ENCODE data around the gene NACC2.

NACC2 gene

GRCh38 chr9:135982499-135983207 is 112.4 kb downstream of the NACC2 start:
- no peak for DNase-seq (ENCODE audit: extremely low read depth, insufficient read length)
- no peak for TF ChIP-seq CTCF (IDR thresholded peaks at IDR 0.05; ENCODE audit: insufficient read depth, low read length, poor library complexity, severe bottlenecking)
- Histone ChIP-seq H3K4me3 (replicated peaks; ENCODE audit: low read depth, low read length) (no peak overlapping the region), H3K36me3 (ENCODE audit: control insufficient read depth, insufficient read depth, low read length) (no peaks in the 10 kb centered on the region), H3K27me3 (replicated peaks; ENCODE audit: control insufficient read depth, insufficient read depth, low read length) (no peaks in the 10 kb centered on the region; the same call in 1 of the 2 replicates)

GRCh38 chr9:135980926-135981630 is 114.0 kb downstream of the NACC2 start:
- Histone ChIP-seq H3K4me3 (replicated peaks; ENCODE audit: low read depth, low read length) (no peak overlapping the region), H3K36me3 (ENCODE audit: control insufficient read depth, insufficient read depth, low read length) (no peaks in the 10 kb centered on the region), H3K27me3 (replicated peaks; ENCODE audit: control insufficient read depth, insufficient read depth, low read length) (no peaks in the 10 kb centered on the region; the same call in 1 of the 2 replicates)
- TF ChIP-seq CTCF (IDR thresholded peaks at IDR 0.05; ENCODE audit: insufficient read depth, low read length, poor library complexity, severe bottlenecking), result no peak
- no peak for DNase-seq (ENCODE audit: extremely low read depth, insufficient read length)

DNA sequence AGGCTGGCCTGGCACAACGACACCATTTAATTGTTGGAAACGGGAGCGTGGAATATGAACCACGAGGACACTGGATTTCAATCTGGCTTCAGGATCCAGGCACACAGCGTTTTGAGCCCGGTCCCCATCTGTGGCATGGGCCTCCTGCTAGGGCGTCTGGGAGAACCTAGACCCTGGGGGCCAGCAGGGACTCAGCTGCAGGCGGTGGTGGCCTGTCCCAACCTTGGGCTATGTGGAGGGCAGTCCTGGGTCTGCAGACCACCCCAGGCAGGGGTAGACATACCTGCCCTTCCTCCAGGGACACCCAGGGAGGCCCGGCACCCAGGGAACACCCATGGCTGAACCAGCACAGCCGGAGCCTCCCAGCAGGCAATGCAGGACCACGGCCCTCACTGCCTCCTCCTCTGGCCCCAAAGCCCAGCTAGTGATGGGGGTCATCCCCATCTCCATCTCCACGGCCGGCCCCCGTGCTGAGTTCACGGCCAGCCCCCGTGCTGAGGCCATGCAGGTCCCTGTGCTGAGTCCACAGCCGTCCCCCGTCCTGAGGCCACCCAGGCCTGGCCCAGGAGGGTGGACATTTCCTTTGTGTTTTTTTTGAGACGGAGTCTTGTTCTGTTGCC is 115.4 kb downstream of the NACC2 start:
- TF ChIP-seq CTCF (IDR thresholded peaks at IDR 0.05; ENCODE audit: insufficient read depth, low read length, poor library complexity, severe bottlenecking), result no peak
- Histone ChIP-seq H3K4me3 (replicated peaks; ENCODE audit: low read depth, low read length) (no peak overlapping the region), H3K27me3 (replicated peaks; ENCODE audit: control insufficient read depth, insufficient read depth, low read length) (no peaks in the 10 kb centered on the region; the same call in 1 of the 2 replicates), H3K36me3 (ENCODE audit: control insufficient read depth, insufficient read depth, low read length) (no peaks in the 10 kb centered on the region)
- DNase-seq (ENCODE audit: extremely low read depth, insufficient read length), result no peak

GRCh38 chr9:135978642-135979546 is 116.2 kb downstream of the NACC2 start:
- H3K4me3 ChIP-seq (replicated peaks; ENCODE audit: low read depth, low read length), result no peak overlapping the region
- no peaks in the 10 kb centered on the region; the same call in 1 of the 2 replicates for H3K27me3 ChIP-seq (replicated peaks; ENCODE audit: control insufficient read depth, insufficient read depth, low read length)

More at GRCh38 chr9:135978642-135979546, 116.2 kb downstream of the NACC2 start:
- H3K36me3 ChIP-seq (ENCODE audit: control insufficient read depth, insufficient read depth, low read length), result no peaks in the 10 kb centered on the region
- no peak for DNase-seq (ENCODE audit: extremely low read depth, insufficient read length)
- no peak for TF ChIP-seq CTCF (IDR thresholded peaks at IDR 0.05; ENCODE audit: insufficient read depth, low read length, poor library complexity, severe bottlenecking)

All from GM06990 (cell line).